HG03175 (cell line): ENCODE measurements around the gene RUSF1.
"Not testable (repeated sequence)": the region's sequence is repeated elsewhere in the genome, so short reads cannot be mapped to it uniquely, and the experiment has no call there.

Experiments
- ATAC-seq: cut with Tn5 transposase; IDR thresholded peaks from one replicate; pipeline ENCODE4 v1.9.1; 2021; ENCODE audit warnings: mild to moderate bottlenecking, moderate library complexity; ENCODE audit not compliant: unreplicated experiment

RUSF1 gene

DNA sequence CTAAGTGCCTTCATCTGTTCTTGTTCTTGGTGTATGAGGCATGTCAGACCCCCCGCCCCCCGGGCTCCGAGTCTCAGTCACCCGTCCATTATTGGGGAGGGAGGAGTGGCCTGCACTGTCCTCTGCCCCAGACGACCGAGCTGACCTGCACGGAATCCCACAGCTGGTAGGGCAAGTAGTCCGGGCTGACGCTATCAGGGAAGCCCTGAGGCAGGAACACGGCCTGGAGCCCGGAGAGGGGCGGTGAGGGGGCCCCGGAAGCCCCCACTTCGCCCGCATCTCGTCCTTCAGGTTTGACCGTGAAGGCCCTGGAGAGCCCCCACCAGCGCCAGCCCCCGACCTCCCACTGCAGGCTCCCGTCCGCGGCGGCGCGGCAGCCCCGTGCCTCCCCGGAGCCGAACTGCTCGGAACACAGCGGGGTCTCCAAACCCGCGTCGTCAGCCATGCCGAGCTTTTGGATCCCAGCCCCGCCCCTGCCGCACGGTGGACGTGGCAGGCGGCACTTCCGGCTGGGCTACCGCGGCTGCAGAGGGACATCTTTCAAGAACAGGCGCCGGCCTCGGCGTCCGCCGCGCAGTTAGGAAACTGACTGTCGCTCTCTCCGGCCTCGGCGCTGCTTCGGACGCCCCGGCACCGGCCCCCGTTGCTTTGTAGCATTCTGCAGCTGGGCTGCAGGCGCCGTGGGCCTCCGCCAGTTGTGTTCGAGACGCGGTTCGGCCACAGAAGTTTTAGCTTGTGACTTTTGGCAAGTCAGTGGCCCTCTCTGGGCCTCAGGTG, at the start of gene RUSF1:
Gene RUSF1 (minus strand): TSS at position 463 of the 777 bp plus-strand sequence. CDS start 18 bp downstream, at position 445.
- peak; percentile 88 for ATAC-seq

- ATAC-seq, result no peak
These were observed 34.6 kb upstream of the RUSF1 start for GRCh38 chr16:31542763-31543162.

DNA sequence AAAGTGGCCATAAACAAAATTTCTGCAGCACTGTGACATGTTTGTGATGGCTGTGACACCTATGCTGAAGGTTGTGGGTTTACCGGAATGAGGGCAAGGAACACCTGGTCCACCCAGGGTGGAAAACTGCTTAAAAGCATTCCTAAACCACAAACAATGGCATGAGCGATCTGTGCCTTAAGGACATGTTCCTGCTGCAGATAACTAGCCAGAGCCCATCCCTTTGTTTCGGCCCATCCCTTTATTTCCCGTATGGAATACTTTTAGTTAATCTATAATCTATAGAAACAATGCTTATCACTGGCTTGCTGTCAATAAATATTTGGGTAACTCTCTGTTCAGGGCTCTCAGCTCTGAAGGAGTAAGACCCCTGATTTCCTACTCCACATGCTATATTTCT, 31.6 kb upstream of the RUSF1 start:
- ATAC-seq, result not testable (repeated sequence)

DNA sequence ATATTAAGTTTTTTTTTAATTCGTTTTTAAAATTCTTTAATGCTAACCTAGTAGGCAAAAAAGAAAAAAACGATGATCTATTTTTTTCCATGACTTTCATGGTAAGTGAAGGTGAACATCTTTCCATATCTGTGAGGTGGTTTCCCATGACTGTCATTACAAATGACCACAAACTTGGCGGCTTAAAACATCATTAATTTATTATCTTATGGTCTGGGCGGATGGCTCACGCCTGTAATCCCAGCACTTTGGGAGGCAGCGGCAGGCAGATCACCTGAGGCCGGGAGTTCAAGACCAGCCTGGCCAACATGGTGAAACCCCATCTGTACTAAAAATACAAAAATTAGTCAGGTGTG, 30.0 kb upstream of the RUSF1 start:
- not testable (repeated sequence) for ATAC-seq

DNA sequence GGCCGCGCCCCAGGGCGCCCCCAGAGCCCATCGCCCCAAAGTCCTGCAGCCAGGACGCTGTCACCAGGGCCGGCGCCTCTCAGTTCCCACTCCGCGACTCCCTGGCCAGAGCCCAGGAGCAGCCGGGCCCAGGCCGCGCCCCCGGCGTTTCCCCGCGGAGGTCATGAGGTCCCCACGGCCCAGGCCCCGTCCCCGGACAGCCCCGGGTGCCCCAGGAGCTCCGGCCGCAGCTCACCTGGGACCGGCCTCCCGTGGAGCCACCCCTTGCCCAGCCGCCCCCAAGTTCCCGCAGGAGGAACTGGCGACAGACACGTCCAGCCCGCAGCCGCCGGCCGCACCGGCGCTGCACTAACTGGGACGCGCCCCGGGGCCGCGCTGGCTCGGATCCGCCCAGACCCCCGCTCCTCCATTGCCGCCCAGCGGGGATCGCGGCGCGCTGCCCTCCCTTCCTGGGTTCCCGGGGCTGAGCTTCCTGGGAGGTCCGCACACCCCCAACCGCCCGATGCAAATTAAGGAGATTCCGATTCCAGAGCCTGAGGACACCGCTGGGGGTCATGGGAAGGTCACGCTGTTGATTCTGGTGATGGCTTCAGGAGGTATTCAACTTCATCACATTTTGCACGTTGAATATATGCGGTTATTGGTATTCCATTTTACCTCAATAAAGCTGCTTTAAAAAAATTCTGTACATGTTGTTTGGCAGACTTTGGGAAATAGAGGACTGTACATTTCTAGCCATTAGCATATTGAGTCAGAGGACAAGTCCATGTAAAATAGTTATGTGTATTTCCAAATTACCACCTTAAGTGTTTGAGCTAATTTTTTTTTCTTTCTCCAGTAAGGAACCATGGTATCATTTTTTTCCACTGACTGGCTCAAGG, 29.4 kb upstream of the RUSF1 start:
- no peak for ATAC-seq

DNA sequence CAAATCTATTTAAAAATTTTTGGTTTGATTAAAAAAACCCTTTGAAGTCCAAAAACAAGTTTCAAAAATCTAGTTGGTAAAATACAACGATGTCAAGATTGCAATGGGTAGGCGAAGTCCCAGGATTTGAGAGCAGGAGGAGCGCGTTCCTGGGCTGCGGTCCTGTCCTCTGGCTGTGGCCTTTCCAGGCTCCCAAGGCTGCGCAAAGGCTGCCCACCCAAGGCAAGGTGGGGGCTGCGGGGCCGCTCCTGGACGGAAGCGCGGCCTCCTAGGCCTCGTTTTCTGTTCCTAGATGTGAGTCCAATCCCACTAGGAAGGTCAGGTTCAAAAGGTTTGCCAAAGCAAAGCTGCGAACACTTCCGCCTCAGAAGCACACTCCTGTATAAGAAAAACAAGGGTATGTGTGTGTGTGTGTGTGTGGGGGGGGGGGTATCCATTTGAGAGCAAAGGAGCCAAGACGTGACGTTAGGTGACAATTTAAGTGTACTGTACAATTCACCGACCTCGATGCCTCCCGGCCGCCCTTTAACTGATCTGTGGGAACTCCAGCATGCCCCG, 28.7 kb upstream of the RUSF1 start:
- no peak for ATAC-seq

- ATAC-seq, result no peak
These were observed 27.5 kb upstream of the RUSF1 start for GRCh38 chr16:31535737-31536136.

DNA sequence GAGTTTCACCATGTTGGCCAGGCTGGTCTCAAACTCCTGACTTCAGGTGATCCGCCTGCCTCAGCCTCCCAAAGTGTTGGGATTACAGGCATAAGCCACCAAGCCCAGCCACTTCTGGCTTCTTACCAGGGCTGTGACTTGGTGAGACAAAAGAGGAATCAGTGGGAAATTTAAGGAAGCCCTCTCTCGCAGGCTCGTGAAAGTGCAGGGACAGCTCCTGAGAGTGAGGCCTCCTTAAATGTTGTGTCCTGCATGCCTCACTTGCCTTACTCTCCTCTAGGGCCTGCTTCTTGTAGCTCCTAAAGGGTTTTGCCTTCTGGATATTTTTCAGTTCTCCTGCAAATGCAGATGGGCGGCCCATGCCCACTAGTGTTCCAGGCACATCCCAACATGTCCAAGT, 24.7 kb upstream of the RUSF1 start:
- no peak for ATAC-seq

DNA sequence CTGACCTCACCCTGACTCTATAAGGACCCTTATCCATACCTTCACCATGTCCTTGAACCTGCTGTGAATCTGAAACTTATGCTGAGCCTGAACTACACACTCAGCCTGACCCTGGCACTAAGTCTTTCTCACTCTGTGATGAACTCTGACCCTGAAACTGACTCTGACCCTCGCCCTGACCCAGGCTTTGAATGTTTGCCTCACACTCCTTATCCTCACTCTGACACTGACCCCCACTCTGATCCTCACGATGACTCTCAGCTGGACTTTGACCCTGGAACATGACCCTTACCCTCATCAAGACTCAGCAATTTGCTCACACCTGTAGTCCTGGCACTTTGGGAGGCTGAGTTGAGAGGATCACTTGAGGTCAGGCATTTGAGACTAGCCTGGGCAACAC, 23.9 kb upstream of the RUSF1 start:
- no peak for ATAC-seq

DNA sequence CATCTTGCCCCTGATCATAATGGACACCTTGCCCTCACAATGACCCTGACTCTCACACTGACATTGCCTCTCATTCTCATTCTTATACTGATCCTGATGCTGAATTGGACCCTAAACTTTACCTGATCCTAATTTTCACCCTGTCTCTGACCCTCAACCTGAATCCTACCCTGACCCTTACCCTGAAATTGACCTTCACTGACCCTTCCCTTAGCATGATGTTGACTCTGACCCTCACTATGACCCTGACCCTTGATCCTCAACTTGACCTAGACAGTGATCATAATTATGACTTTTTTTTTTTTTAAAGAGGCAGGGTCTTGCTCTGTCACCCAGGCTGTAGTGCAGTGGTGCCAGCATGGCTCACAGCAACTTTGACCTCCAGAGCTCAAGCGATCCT, 22.9 kb upstream of the RUSF1 start:
- ATAC-seq, result no peak

- no peak for ATAC-seq
These were observed 22.2 kb upstream of the RUSF1 start for GRCh38 chr16:31530405-31530804.

- no peak for ATAC-seq
These were observed 21.7 kb upstream of the RUSF1 start for GRCh38 chr16:31529937-31530312.

DNA sequence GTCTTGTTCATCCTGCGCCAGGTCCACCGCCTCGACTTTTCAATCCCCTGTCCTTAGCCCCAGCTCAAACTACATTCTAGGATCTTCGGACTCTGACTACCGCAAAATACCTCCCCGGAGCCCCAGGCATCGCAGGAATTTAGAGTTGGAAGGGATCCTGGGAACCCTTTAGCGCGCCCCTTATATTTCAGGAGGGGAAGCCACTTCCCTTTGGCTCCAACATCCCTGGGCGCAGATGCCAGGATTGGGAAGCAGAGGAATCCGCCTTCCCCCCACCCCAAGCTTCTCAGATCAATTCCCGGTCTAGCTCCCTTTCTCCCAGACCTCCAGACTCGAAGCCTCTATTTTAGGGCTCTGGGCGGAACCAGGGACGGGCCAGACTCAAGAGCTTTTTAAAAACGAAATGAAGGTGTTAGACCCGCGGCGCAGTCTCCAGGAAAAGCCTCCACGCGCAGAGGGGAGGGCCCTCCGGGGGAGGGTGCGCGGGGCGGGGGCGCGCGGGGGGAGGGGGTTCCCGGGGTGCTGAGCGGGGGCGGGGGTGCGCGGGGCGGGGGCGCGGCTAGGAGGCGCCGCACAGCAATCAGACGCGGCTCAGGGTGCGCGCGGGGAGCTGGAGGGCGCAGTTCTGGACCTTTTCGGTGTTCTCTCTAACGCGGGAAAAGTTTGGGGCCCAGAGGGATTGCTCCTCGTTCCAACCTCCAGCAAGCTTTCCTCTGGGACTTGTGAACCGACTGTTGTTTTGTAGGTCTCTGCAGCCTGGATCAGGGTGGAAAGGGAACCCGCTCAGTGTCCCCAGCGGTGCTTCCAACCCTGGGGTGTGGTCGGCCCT, 21.1 kb upstream of the RUSF1 start:
- ATAC-seq, result no peak

- ATAC-seq, result no peak
These were observed 20.4 kb upstream of the RUSF1 start for GRCh38 chr16:31528523-31529107.

DNA sequence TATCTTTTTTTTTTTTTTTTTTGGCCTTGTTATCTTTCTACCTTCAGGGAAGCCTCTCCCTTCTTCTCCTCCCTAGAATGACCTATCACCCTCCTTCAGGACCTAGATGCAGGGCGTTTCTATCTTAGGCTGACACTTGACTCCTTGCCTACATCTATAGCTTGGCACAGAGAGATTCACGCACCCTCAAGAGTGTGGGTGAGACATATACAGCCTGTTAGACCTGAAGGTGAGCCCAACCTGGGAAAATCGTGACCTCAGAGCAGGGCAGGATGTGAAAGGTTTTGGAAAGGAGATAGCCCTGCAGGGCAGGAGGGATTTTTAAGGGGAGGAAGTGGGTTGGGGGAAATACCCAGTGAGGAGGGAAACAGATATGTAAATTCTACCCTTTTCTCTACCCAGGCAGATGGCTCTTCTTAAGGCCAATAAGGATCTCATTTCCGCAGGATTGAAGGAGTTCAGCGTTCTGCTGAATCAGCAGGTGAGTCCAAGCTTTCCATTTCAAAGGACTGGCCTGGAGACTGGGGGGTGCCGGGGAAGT, 19.6 kb upstream of the RUSF1 start, which contains the start of gene AHSP:
Gene AHSP (plus strand): TSS at position 167 of the 541 bp plus-strand sequence. CDS start 240 bp downstream, at position 407.
- no peak for ATAC-seq

DNA sequence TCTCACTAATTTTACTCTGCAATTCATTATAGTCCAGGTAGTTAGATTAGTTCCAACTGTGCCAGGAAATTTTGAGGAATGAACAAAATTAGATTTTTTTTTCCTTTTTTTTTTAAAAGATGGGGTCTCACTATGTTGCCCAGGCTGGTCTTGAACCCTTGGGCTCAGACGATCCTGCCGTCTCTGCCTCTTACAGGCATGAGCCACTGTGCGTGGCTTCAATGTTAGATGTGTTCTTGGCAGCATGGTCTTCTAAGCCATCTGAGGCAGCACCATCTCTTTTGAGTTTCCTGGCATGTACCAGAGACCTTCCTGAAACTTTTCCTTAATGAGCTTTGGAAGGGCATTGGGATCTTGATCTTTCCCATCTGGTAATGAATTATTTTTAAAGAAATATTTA, 16.9 kb upstream of the RUSF1 start:
- ATAC-seq, result no peak

DNA sequence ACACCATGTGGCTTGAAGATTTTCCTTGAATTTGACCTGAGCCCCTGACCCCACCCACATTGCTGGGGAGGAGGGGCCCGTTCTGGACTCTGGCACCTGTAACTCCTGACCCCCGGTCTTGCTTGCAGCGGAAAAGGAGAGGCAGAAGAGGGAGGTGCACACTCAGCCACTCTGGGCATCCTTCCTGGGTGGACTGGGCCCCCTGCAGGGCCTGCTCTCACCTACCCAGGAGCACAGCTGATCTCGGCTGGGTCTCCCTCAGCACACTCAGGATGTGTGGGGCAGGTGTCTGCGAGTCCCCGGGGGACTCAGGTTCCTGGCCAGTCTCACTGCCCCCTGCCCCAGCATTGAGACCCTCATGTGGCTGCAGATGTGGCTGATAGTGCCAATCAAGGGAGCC, 15.6 kb upstream of the RUSF1 start:
- ATAC-seq, result not testable (repeated sequence)

GRCh38 chr16:31522071-31522470, 13.9 kb upstream of the RUSF1 start:
- ATAC-seq, result no peak

GRCh38 chr16:31521368-31521767, 13.2 kb upstream of the RUSF1 start:
- no peak for ATAC-seq

DNA sequence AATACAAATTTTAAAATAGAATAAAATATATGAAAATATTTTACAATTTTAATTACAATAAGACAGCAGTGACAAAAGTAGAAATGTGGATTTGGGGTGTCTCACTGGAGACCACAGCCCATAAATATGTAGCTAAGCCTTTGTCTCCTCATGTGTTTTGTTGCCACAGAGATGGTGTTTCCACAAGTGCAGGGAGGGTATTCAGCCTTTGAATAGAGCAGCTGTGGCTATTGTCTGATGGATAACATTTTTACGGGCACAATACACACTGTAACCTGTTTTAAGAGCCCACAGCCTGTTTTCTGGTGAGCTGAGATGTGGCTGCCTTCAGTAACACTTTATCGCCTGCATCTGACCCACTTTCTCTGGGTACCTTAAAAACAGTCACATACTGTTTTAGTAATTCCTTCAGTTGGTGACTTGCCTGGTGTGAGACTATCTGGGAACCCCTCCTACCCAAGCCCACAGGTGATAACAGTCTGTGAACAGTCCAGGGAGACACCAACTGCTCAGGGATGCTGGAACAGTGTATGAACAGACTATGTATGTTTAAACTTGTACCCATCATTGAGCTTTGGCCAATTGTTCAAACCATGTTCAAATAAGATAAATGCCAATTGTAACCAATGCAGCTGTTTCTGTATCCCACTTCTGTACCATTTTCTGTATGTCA, 11.7 kb upstream of the RUSF1 start:
- ATAC-seq, result no peak
